Skin epidermis (tissue), 12 donors: ENCODE results near the gene ZBTB2.
"Not testable (repeated sequence)": the region's sequence is repeated elsewhere in the genome, so short reads cannot be mapped to it uniquely, and the experiment has no call there.

ENCODE experiments used
- H3K27ac ChIP-seq, 21 experiments: fragments of 200-600 bp; sonication (generic) in 11 of 21; one replicate each; pipeline ENCODE4 v1.5.0; 2020; ENCODE audit warnings: mild to moderate bottlenecking in 3 of 21, inconsistent platforms in 2 of 21, moderate library complexity in 2 of 21
- H3K4me3 ChIP-seq, 7 experiments: fragments of 200-600 bp; sonication (generic) in 2 of 7; one replicate each; pipeline ENCODE4 v1.5.0; 2020; ENCODE audit warnings: inconsistent platforms in 2 of 7, mild to moderate bottlenecking in 2 of 7, moderate library complexity in 1 of 7

ZBTB2 gene

GRCh38 chr6:151315661-151316060 lies 75.7 kb downstream of the ZBTB2 start:
- H3K27ac ChIP-seq, H3K4me3 ChIP-seq: not testable (repeated sequence)
